NCI-H187 (cell line): Measurements from ENCODE around the gene CNDP1.

Experiments used
- DNase-seq, 2 experiments: peaks; one replicate each; lab custom pipeline; 2025; lab: John Stamatoyannopoulos, UW

The CNDP1 gene

GRCh38 chr18:74626049-74626874 lies 92.0 kb downstream of the CNDP1 start:
- no peak for DNase-seq

GRCh38 chr18:74630804-74631203 lies 96.5 kb downstream of the CNDP1 start:
- DNase-seq: no peak

GRCh38 chr18:74631212-74631611 lies 96.9 kb downstream of the CNDP1 start:
- no peak for DNase-seq

GRCh38 chr18:74631623-74632350 lies 97.5 kb downstream of the CNDP1 start:
- DNase-seq: no peak

GRCh38 chr18:74632351-74632679 lies 98.0 kb downstream of the CNDP1 start:
- DNase-seq: no peak

GRCh38 chr18:74632856-74633255 lies 98.6 kb downstream of the CNDP1 start:
- DNase-seq: no peak

- no peak for DNase-seq
These were observed 99.5 kb downstream of the CNDP1 start for GRCh38 chr18:74633652-74634352.

- DNase-seq: peak; percentile 4 to 32
These were observed 101.1 kb downstream of the CNDP1 start for GRCh38 chr18:74635224-74635975.
